Measurements from ENCODE around the gene PEX5L.
A peak's percentile ranks its signal among the peaks of the same experiment; 100 is the strongest.

Gene PEX5L

GRCh38 chr3:179933914-179934313 lies 102.8 kb downstream of the PEX5L start:
- TF ChIP-seq, protein P1, sequence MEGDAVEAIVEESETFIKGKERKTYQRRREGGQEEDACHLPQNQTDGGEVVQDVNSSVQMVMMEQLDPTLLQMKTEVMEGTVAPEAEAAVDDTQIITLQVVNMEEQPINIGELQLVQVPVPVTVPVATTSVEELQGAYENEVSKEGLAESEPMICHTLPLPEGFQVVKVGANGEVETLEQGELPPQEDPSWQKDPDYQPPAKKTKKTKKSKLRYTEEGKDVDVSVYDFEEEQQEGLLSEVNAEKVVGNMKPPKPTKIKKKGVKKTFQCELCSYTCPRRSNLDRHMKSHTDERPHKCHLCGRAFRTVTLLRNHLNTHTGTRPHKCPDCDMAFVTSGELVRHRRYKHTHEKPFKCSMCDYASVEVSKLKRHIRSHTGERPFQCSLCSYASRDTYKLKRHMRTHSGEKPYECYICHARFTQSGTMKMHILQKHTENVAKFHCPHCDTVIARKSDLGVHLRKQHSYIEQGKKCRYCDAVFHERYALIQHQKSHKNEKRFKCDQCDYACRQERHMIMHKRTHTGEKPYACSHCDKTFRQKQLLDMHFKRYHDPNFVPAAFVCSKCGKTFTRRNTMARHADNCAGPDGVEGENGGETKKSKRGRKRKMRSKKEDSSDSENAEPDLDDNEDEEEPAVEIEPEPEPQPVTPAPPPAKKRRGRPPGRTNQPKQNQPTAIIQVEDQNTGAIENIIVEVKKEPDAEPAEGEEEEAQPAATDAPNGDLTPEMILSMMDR (IDR thresholded peaks at IDR 0.05; ENCODE audit: borderline replicate concordance, insufficient read depth, low read depth, low read length), result no peak
- no peak overlapping the region for H3K4me3 ChIP-seq (ENCODE audit: low read depth, low read length)

- H3K4me3 ChIP-seq (ENCODE audit: low read depth, low read length), result no peak overlapping the region
- TF ChIP-seq, protein P1 (IDR thresholded peaks at IDR 0.05; ENCODE audit: borderline replicate concordance, insufficient read depth, low read depth, low read length), result no peak
Measured at GRCh38 chr3:179933080-179933479, 103.7 kb downstream of the PEX5L start.

- TF ChIP-seq, protein P1 (IDR thresholded peaks at IDR 0.05; ENCODE audit: borderline replicate concordance, insufficient read depth, low read depth, low read length), result no peak
- H3K4me3 ChIP-seq (ENCODE audit: low read depth, low read length), result no peak overlapping the region
Measured at GRCh38 chr3:179932674-179933073, 104.1 kb downstream of the PEX5L start.

- TF ChIP-seq, protein P1 (IDR thresholded peaks at IDR 0.05; ENCODE audit: borderline replicate concordance, insufficient read depth, low read depth, low read length), result peak; percentile 69; the same call in 1 of the 2 replicates
- no peak overlapping the region for H3K4me3 ChIP-seq (ENCODE audit: low read depth, low read length)
Measured at GRCh38 chr3:179929091-179929529, 107.6 kb downstream of the PEX5L start.

DNA sequence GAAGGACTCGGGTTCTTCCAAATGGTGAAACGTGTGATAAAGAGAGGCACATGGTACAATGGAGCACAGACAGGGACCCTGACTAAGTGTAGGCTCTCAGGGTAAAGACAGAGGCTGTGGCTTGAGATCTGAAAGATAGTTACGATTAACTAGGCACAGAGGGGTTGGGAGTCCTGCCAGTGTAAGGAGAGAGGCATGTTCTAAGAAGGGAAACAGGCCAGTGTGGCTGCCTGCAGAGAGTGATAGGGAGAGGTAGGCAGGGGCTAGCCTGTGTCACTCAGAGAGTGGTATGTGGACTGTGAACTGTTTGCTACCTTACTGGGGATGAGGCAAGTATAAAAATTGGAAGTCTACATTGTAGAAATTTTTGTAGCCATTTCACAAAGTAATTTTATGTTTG lies 109.5 kb downstream of the PEX5L start:
- no peak overlapping the region for H3K4me3 ChIP-seq (ENCODE audit: low read depth, low read length)
- TF ChIP-seq, protein P1 (IDR thresholded peaks at IDR 0.05; ENCODE audit: borderline replicate concordance, insufficient read depth, low read depth, low read length), result no peak

GRCh38 chr3:179921951-179922350 lies 114.8 kb downstream of the PEX5L start:
- H3K4me3 ChIP-seq (ENCODE audit: low read depth, low read length), result no peak overlapping the region
- TF ChIP-seq, protein P1 (IDR thresholded peaks at IDR 0.05; ENCODE audit: borderline replicate concordance, insufficient read depth, low read depth, low read length), result no peak

- no peak overlapping the region for H3K4me3 ChIP-seq (ENCODE audit: low read depth, low read length)
- TF ChIP-seq, protein P1 (IDR thresholded peaks at IDR 0.05; ENCODE audit: borderline replicate concordance, insufficient read depth, low read depth, low read length), result no peak
Measured at GRCh38 chr3:179921500-179921899, 115.2 kb downstream of the PEX5L start.
